ENCODE measurements around the gene NELL1.

DNA sequence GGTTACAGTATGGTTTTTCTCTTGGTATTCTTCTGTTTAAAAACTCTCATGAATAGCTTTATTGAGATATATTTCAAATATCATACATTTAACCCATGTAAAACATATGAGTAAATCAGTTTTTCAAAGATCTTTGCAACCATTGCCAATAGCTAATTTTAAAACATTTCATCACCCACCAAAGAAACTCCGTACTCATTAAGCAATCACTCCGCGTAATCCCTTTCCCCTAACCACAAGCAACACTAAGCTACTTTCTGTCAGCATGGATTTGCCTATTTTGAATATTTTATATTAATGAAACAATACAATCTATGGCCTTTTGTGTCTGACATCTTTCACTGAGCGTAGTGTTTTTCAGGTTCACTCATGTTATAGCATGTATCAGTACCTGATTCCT is 825.6 kb downstream of the NELL1 start:
- TF ChIP-seq, protein P1, sequence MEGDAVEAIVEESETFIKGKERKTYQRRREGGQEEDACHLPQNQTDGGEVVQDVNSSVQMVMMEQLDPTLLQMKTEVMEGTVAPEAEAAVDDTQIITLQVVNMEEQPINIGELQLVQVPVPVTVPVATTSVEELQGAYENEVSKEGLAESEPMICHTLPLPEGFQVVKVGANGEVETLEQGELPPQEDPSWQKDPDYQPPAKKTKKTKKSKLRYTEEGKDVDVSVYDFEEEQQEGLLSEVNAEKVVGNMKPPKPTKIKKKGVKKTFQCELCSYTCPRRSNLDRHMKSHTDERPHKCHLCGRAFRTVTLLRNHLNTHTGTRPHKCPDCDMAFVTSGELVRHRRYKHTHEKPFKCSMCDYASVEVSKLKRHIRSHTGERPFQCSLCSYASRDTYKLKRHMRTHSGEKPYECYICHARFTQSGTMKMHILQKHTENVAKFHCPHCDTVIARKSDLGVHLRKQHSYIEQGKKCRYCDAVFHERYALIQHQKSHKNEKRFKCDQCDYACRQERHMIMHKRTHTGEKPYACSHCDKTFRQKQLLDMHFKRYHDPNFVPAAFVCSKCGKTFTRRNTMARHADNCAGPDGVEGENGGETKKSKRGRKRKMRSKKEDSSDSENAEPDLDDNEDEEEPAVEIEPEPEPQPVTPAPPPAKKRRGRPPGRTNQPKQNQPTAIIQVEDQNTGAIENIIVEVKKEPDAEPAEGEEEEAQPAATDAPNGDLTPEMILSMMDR (IDR thresholded peaks at IDR 0.05): no peak
- no peak for TF ChIP-seq POLR2A (IDR thresholded peaks at IDR 0.05)

Measured in body of pancreas (tissue), 4 donors.